HG02642 (cell line): ENCODE results near the gene WNT8A.

Source experiments
- ATAC-seq: cut with Tn5 transposase; IDR thresholded peaks from one replicate; pipeline ENCODE4 v1.9.1; 2021; ENCODE audit warnings: mild to moderate bottlenecking; ENCODE audit not compliant: unreplicated experiment, poor library complexity

Gene WNT8A

DNA sequence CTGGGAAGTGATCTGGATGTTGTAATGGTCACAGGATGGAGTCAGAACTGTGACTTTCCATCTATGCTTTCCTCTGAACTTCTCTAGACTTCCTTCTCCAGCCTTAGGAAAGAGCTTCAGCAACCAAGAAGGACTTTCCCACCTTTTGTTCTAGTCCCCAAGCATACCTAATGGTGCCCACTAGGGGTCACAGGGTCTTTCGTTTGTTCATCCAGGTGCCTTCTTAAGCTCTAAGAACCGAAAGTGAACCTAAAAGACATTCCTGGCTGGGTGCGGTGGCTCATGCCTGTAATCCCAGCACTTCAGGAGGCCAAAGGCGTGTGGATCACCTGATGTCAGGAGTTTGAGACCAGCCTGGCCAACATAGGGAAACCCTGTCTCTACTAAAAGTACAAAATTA lies 1.8 kb upstream of the WNT8A start:
- ATAC-seq, result no peak

DNA sequence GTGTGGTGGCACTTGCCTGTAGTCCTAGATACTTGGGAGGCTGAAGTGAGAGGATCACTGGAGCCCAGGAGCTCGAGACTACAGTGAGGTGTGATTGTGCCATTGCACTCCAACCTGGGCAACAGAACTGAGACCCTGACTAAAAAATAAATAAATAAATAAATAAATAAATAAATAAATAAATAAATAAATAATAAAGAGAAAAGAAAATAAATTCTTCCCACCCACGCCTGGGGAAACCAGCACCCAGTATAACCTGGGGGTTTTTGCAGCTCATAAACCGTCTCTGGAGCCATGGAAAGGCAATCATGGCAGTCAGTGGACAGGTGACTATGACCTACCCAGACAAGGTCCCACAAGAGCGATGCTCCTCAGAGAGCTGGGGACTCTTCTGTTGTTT lies 7.9 kb downstream of the WNT8A start:
- ATAC-seq, result no peak

DNA sequence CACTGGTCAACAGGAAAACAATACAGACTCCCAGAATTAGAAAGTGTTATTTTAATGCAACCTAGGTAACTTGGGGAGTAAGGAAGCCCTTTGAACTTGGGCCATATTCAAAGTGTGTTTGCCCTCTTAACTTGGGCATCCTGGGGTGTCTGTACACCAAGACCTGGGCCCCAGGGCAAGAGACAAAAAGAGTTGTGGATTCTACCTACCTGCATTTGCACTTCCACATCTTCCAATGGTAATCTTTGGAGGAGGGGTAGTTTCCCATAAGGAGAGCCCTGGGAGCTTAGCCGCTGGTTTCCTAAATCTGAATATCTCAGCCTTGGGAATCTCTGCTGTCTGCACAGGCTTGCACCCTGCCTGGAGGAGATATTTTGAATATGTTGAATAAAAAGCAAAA lies 8.5 kb downstream of the WNT8A start:
- no peak for ATAC-seq

DNA sequence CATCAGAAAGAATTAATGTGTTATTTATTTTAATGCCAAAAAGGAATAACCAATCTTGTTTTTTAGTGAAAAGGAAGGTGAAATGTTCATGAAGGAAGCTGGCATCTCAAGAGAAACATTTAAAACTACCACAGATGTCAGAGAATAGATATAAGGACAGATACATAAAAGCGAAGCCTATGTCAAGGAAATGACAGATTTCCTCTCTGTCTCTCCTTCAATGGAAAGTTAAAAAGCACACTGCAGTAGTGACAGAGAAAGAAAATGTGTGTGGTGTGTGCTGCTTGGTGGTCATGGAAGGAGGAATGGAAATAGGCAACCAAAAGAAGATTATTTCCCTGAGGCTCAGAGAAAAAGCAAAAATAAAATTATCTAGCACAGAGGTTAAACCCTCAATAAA lies 9.2 kb downstream of the WNT8A start:
- no peak for ATAC-seq

DNA sequence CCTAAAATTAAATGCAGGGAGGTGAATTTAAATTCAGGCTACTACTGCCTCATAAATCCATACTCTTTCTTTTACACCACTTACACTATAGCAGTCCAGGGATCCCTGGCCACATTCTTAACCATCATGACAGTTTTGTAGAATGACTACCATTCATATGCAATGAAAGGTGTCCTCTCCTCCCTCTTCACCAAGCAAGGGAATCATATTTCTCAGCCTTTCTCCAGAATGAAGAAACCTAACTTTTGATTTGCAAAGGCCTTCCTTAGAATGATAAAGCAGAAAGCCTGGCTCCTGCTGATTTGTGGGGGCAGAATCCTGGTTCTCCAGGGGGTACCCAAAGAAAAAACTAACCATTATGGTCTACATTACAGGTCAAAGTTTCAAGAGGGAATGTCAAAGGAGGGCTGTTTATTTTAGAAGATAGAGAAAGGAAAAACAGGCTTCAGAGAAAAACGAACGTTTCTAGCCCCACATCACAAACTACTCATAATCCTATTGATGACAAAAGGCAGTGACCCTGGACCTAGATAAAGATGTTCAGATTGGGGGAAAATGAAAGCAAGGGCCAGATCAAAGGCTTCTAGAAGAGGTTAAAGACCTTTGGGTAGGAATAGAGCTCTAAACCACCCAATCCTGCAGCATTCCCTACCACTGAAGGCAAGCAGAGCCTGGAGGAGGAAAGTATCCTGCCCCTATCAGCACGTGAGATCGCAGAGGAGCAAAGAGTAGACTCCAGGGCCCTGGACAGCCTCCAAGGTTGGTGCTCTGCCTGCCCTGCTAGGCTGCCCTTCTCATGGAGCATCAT lies 11.5 kb downstream of the WNT8A start:
- no peak for ATAC-seq

DNA sequence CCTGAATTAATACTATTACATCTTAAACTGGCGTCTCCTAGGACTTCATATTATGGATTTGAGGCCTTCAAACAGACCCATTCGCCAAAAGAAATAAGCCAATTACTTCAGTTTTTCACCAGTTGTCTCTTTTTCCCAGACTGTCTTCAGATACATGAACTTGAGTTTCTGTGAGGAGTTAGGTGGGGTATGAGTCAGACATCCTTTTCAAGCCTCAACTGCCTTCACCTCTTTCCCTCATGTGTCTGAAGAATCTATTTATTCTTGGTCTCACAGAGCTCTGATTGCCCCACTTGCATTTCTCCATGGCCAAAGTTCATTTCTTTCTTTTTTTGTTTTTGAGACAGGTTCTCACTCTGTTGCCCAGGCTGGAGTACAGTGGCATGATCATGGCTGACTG lies 12.5 kb downstream of the WNT8A start:
- ATAC-seq, result no peak

DNA sequence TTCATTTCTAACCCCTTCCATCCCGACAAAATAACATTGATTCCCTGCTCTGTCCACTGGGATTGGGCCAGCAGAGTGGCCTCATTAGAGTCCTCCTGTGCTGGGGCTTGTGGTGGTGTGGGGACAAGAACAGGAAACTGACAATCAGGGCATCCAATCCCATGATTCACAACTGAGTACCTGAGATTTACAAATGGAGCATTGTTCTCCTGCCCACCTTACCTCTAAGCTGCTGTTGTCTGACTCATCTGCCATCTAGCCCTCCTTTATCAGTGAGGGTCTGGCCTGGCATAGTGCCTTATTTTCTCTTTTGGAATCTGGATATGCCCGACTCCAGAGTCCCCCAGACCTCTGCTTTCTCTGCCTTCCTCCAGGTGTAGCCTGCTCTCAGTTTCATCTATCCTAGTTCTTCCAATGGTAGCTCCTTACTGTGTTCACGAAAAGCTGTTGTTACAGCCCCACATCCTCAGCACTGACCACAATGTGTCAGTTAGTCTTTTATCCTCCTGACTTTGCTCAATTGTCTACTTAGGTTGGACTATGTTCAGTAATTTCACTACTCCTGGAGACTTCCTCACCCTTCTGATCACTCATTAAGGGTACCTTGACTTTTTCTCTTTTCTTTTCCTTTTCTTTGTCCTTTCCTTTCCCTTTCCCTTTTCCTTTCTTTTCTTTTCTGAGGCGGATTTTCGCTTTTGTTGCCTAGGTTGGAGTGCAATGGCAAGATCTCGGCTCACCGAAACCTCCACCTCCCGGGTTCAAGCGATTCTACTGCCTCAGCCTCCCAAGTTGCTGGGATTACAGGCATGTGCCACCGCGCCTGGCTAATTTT lies 13.4 kb downstream of the WNT8A start:
- no peak for ATAC-seq

DNA sequence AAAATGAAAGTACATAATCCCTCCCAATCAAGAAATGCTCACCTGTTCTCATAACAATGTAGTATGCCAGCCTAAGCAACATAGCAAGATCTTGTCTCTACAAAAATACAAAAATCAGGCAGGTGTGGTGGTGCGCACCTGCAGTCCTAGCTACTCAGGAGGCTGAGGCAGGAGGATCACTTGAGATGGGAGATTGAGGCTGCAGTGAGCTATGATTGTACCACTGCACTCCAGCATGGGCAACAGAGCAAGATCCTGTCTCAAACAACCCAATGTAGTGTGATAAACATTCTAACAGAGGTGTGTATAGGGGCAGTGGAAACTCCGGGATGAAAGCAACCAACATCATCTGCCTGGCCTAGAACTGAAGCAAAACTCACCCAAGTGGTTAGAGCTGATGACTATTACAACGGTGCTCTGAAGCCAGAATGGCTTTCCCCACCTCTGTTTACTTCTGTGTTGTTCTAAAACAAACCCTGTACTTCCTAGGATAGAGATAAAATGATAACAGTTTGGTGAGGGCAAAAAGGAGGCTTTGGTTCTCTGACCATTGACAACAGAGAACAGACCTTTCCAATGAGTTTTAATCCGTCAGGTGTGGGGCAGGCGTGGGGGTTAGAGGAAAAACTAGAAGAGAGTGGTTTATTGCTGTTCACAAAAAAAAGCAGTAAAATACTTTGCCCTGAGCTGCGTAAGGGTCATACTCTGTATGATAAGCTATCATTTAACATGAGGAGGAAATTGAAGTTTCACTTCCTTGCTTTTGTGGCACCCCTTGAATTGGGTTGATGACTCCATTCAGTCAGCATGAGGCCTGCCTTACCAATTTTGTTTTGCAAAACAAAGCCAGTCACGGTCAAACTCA lies 18.9 kb downstream of the WNT8A start:
- no peak for ATAC-seq

DNA sequence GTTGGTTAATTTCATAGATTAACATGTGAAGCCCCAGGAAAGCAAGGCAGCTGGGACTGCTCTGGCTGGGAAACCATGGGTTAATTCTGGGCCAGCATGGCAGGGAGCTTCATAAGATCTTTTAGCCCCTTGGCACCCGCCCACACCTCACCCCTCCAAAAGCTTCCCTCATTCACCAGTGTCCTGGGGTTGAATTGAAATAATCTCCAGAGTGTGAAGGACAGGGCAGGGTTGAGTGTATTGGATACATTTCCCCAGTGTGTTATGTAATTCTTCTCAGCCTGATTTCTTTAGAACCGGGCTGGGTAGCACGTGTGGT lies 19.4 kb downstream of the WNT8A start:
- no peak for ATAC-seq

DNA sequence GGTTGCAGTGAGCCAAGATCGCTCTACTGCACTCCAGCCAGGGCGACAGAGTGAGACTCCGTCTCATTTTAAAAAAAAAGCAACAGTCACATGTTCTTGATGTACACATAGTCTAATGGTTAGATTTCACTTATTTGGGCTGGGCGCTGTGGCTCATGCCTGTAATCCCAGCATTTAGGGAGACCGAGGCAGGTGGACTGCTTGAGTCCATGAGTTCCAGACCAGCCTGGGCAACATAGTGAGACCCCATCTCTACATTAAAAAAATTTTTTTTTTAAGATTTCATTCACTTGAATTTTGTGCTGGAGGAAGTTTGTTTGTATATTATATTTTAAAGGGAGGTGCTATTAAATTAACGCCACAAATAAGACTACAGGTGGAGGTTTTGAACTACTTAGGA lies 21.9 kb downstream of the WNT8A start:
- ATAC-seq, result no peak

- no peak for ATAC-seq
Measured at GRCh38 chr5:138107213-138107612, 23.4 kb downstream of the WNT8A start.

GRCh38 chr5:138109463-138110265 lies 25.8 kb downstream of the WNT8A start:
- ATAC-seq, result no peak

DNA sequence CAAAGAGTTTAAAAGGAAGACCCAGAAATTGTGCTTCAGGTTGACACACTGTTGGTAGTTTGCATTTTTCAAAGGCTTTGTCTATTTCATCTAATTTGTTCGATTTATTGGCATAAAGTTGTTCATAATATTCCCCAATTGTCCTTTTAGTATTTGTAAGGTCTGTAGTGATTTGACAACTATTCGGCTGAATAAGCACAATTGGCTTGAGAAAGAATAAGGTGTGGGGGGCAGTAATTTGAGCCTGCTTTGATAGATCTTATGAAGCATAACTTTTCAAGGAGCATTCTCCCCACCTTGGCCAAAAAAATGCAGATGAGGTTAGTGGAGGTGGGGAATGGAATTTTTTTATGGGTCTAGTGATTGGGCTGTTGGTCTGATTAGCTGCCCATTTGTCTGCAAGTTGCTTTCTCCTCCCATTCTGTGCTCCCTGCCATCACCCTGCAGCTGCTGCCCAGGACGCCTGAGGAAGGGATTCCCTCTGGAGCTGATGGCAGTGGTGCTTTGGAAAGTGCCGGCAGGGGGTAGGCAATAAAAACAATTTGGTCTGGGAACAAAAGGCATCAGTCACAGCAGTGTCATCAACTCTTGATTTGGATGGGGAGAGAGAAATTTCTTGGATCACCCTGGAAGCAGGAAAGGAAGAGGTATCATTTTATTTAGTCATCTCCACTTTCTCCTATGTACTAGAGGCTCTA lies 26.6 kb downstream of the WNT8A start:
- no peak for ATAC-seq

GRCh38 chr5:138111181-138111580 lies 27.3 kb downstream of the WNT8A start:
- no peak for ATAC-seq

DNA sequence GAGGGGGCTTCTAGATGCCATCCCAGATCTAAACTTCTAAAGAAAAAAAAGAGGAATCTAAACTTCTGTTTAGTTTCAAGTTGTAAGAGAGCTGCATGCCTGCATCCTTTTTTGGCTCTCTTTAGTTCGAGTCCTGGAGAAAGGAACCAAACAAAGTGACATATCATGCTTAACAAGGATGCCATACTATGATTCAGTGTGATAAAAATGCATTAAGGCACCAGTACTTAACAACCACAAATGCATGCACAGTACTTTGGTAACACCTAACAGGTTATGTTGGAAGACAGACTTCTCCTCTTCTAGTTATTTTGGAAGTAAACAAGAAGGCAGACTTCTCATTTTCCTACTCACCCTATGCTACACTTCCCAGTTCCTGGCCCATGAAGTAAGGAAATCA lies 28.1 kb downstream of the WNT8A start:
- no peak for ATAC-seq

GRCh38 chr5:138115254-138115653 lies 31.4 kb downstream of the WNT8A start:
- no peak for ATAC-seq

DNA sequence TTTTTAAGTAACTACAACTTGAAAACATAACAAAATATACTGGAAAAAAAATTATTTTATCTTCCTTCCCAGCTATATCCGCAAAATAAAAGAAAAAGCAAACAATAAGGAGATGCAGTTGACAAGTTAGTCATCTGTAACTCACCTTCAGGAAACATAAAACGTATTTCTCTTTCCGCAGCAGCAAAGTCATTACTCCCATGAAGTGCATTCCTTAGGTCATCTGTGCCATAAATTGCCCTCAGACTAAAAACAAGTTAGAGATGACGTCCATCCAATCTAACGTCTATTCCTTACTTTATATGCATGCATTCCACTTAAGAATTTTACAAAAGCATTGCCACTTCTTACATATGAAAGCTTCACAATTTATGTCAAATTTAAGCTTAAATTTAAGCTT lies 44.5 kb downstream of the WNT8A start:
- ATAC-seq, result no peak

GRCh38 chr5:138129347-138129746 lies 45.5 kb downstream of the WNT8A start:
- no peak for ATAC-seq

DNA sequence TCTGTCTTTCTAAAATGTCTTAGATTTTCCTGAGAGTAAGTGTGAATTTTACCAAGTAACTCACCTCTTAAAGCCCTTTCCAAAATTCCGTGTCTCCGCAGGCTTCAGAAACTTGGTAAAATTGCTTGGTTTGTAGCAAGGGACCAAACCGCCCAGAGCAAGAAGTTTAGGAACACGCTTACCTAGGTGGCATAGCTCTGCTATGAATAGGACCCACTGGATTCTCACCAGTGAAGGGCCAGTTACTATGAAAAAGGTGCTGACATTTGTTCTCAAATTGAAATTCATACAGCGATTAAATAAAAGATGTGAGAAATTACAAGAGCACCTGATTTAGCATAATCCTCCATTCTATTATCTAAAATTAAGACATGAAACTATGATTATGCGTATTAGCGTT lies 48.7 kb downstream of the WNT8A start:
- no peak for ATAC-seq
